HFF-Myc (cell line): ENCODE data around the gene MPZL2.

Source experiments
- DNase-seq: peaks from one replicate; pipeline ENCODE4 v3.0.0-alpha.2; 2011; ENCODE audit warnings: low read depth; ENCODE audit errors: extremely low read depth
- H3K4me3 ChIP-seq: replicated peaks from 2 replicates; pipeline ENCODE4 v1.5.1; 2011; ENCODE audit warnings: low read depth, mild to moderate bottlenecking, control low read depth, low read length
- CTCF ChIP-seq: IDR thresholded peaks from 2 replicates; pipeline ENCODE4 v1.5.1; 2012; ENCODE audit warnings: mild to moderate bottlenecking, low read depth, low read length, control low read depth; ENCODE audit errors: missing control alignments

Gene MPZL2

GRCh38 chr11:118238929-118239328, 25.2 kb downstream of the MPZL2 start:
- H3K4me3 ChIP-seq: no peak overlapping the region
- no peak for DNase-seq
- no peak for TF ChIP-seq CTCF

- no peak overlapping the region for H3K4me3 ChIP-seq
- TF ChIP-seq CTCF: no peak
- DNase-seq: no peak
These were observed 25.7 kb downstream of the MPZL2 start for GRCh38 chr11:118238421-118238820.

- TF ChIP-seq CTCF: no peak
- H3K4me3 ChIP-seq: no peak overlapping the region
- DNase-seq: no peak
These were observed 27.9 kb downstream of the MPZL2 start for GRCh38 chr11:118236170-118236569.

GRCh38 chr11:118234833-118235232, 29.3 kb downstream of the MPZL2 start:
- no peak for TF ChIP-seq CTCF
- no peak for DNase-seq
- H3K4me3 ChIP-seq: no peak overlapping the region

GRCh38 chr11:118233850-118234249, 30.2 kb downstream of the MPZL2 start:
- DNase-seq: no peak
- H3K4me3 ChIP-seq: no peak overlapping the region
- no peak for TF ChIP-seq CTCF

GRCh38 chr11:118233377-118233776, 30.7 kb downstream of the MPZL2 start:
- DNase-seq: no peak
- TF ChIP-seq CTCF: no peak
- H3K4me3 ChIP-seq: no peak overlapping the region

GRCh38 chr11:118232659-118233058, 31.4 kb downstream of the MPZL2 start:
- TF ChIP-seq CTCF: no peak
- no peak for DNase-seq
- no peak overlapping the region for H3K4me3 ChIP-seq
